HG02981 (cell line): Measurements from ENCODE around the gene TMEM218.
"Not testable (repeated sequence)": the region's sequence is repeated elsewhere in the genome, so short reads cannot be mapped to it uniquely, and the experiment has no call there.

Source experiments
- ATAC-seq: cut with Tn5 transposase; IDR thresholded peaks from one replicate; pipeline ENCODE4 v1.9.1; 2021; ENCODE audit warnings: mild to moderate bottlenecking, moderate library complexity; ENCODE audit not compliant: unreplicated experiment

The TMEM218 gene

DNA sequence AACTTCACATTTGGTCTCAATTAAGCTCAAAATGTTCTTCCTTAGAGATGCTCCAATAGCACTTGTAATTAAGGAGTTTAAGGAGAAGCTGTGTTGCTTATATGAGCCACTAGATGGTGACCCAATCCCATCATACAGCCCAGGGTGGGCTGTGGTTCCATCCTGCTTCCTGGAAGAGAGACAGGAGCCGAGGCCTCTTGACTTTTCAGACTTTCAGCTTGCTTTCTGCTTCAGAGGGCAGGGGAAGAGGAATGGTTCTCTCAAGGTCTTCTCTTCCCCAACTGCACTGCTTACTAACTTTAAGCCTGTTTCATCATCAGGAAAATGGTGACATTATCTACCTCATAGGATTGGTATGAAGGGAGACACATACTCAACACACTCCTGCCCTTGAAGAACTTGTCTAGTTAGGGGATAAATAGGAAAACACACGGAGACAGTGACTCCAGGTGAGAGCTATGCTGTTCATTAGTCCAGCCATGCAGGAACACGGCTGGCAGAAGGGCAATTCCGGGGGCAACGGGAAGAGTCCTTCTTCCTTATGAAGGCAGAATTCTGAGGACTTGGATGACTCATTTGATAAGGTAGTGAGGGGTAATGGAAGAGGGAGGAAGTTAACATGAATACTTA, 20.1 kb downstream of the TMEM218 start:
- ATAC-seq: peak; percentile 54

DNA sequence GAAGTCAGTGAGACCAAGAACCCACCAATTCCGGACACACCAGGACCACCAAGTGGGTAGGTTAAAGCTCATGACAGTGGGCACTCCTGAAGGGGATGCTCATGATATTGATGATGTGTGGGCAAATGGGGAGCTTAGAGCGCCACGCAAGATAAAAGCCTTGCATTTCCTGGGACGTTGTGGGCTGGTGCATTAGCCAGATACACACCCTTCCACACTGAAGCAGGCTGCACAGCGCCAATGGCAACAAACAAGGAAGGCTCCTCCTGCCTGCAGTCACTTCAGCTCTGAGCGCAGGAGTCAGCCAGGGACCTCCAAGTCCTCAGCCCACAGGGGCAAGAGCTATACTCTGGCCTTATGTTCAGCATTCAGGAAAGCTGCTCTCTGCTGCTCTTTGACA, 20.6 kb downstream of the TMEM218 start:
- no peak for ATAC-seq

DNA sequence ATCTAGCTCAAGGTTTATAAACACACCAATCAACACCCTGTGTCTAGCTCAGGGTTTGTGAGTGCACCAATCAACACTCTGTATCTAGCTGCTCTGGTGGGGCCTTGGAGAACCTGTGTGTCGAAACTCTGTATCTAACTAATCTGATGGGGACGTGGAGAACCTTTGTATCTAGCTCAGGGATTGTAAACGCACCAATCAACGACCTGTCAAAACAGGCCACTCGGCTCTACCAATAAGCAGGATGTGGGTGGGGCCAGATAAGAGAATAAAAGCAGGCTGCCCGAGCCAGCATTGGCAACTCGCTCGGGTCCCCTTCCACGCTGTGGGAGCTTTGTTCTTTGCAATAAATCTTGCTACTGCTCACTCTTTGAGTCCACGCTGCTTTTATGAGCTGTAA, 21.3 kb downstream of the TMEM218 start:
- ATAC-seq: not testable (repeated sequence)

DNA sequence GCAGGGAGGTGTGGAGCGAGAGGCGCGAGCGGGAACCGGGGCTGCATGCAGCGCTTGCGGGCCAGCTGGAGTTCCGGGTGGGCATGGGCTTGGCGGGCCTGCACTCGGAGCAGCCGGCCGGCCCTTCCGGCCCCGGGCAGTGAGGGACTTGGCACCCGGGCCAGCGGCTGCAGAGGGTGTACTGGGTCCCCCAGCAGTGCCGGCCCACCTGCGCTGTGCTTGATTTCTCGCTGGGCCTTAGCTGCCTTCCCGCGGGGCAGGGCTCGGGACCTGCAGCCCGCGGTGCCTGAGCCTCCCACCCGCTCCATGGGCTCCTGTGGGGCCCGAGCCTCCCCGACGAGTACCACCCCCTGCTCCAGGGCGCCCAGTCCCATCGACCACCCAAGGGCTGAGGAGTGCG, 21.9 kb downstream of the TMEM218 start:
- not testable (repeated sequence) for ATAC-seq

DNA sequence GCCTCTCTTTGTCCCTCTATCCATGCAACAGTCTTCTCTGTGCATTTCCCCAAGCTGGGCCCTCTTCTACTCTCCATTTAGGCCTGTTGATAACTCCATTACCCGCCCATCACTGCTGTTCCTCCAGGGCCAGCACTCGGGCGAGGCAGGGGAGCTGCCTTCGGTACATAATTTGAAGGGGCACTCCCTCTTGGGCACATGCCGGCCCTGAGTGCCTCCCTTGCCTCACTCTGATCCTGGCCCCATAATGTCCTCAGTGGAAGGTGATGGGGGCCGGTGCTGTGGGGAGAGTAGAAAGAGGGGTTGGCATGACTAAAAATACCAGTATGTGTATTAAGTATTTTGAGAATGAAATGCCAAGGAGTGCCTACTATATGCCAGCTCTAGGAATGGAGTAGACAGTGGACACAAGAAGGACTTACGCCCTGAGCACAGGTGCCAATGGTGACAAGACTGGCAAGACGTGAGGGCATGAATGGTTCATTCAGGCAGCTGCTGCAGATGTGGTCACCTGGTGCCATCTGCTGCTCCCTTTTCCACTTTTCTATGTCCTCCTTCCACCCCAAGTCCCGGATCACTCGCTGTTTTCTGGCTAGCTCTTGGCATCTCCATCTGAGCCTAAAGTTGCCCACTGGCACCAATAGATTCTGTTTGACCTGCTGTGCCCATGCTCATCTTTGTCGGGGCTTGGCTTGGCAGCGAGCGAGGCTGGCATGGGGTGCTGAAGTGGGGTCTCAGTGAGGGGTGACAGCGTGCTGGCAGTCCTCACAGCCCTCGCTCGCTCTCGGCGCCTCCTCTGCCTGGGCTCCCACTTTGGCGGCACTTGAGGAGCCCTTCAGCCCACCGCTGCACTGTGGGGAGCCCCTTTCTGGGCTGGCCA, 22.6 kb downstream of the TMEM218 start:
- no peak for ATAC-seq

DNA sequence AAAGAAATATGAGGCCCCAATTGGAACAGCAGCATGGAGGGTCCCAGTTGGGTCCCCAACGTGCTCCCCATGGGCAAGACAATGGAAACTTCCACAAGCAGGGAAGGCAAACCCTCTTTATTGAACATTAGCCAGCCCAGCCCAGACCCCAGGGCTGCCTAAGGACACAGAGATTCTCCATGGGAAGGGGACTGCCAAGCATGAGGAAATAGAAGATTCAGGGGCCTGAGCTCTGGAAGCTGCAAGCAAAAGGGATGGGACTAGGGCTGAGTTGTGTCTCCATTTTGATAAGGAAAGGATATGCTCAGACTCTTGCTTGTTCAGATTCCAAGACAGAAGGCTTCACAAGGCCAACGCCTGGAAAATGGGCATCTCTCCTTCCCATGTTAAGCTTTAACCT, 23.3 kb downstream of the TMEM218 start:
- ATAC-seq: no peak

DNA sequence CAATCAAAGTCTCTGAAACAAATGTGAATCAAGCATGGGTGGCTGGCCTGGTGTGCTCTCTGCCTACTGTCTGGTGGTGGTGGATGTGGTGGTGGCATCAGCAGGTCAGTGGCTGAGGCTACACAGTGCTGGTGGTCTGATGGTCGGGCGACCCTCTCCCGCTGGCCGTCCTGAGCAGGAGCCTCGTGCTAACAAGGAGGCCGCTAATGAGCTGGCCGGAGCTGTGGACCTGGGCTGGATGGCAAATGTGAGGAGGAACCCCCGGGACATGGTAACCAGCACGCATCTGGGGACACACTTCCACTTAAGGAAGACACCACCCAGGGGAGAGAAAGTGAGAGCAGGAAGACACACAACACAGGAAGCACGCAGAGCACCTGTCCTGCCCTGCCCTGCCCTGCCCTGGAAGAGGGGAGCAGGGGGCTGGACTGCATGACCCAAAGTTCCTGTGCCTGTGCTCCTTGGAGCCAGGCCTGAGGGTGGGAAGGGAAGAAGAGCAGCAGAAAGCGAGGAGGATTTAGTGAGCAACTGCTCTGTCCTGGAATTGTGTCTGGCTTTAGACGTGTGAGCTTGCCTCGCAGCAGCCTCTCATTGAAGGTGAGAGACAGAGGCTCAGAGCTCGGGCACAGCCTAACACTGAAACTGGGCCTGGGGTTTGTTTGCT, 24.7 kb downstream of the TMEM218 start:
- no peak for ATAC-seq

DNA sequence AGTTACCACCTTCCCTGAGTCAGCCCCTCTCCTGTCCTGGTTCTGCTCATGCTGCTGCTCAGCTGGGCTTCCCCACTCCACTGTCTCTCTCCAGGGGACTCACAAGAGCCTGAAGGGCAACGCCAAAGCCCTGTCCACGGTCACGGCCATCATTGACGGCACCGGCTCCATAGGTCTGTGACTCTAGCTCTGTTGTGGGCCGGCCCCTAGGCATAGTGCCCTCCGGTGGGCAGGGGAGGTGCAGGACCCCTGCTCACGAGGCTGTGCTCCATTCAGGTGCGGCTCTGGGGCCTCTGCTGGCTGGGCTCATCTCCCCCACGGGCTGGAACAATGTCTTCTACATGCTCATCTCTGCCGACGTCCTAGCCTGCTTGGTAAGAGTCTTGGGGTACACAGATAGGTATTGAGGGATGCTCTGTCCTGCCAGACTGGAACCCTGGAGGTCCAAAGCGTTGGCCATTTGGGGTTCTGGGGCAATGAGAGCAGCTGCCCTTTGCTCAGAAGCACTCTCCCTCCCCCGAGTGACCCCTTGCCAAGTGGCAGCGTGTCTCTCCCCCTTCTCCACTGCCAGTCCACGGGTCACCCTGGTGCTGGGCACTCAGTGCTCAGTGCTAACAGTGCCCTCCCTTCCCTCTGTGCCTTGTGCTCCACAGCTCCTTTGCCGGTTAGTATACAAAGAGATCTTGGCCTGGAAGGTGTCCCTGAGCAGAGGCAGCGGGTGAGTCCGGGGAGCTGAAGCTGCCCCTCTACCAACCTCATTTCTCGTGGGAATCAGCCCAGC, 25.9 kb downstream of the TMEM218 start:
- no peak for ATAC-seq

DNA sequence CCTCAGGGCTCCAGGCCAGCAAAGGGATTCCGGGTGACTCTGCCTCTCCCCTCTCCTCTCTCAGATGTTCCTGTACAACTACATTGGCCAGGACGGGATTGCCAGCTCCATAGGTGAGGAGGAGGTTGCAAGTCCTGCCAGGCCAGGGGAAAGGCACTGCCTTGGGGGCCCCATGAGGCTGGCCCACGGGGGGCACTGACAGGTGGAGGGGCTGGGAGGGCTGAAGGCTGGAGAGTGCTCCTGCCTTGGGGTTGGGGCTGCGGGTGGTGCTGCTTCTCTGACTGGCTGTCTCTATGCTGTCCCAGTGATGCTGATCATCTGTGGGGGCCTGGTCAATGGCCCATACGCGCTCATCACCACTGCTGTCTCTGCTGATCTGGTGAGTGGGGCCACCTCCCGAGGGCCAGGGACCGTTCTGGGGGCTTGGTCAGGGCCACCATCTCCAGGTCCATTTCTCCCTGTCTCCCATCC, 26.6 kb downstream of the TMEM218 start:
- no peak for ATAC-seq

DNA sequence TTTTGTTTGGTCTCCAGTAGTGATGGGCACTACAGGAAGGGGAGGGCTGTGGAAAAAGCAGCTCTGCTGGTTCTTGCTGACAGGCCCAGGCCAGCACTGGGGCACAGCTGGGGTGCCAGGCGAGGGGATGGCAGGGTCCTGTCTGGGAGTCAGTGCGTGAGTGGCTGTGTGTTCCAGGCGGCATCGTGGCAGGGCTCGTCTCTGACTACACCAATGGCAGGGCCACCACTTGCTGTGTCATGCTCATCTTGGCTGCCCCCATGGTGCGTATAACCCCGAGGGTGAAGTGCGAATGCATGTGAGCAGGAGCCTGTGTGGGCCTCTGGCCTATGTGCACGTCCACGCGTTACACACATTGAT, 27.4 kb downstream of the TMEM218 start:
- no peak for ATAC-seq

DNA sequence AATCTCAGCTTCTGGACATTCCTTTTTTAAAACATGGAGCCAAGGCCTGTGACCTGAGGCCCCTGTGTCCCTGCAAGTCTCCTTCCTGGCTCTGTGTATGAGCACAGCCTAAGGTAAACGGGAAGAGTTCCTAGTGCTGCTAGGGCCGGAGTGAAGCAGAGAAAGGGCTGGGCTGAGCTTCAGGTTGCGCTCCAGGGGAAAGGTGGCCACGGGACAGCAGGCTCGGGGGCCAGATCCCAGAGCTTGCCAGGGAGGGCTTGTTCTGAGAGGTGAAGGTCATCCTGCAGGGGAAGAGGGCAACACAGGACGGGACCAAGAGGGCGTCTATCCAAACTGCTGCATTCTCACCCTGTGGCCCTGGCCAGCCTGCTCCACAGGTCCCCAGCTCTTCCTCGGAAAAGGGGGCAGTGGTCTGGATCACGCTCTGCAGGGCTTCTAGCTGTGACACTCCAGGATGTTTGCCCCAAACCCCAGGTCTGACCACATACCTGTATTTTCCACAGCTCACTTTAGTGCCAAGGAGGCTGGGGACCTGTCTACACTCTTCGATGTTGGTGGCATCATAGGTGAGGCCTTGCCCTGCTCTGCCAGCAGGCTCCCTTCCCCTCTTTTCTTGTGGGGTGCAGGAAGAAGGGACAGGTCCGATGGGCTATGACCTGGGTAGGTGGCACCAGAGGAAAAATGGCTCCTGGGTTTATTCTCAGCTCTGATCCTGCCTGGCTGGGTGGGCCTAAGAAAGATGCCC, 27.9 kb downstream of the TMEM218 start:
- no peak for ATAC-seq

DNA sequence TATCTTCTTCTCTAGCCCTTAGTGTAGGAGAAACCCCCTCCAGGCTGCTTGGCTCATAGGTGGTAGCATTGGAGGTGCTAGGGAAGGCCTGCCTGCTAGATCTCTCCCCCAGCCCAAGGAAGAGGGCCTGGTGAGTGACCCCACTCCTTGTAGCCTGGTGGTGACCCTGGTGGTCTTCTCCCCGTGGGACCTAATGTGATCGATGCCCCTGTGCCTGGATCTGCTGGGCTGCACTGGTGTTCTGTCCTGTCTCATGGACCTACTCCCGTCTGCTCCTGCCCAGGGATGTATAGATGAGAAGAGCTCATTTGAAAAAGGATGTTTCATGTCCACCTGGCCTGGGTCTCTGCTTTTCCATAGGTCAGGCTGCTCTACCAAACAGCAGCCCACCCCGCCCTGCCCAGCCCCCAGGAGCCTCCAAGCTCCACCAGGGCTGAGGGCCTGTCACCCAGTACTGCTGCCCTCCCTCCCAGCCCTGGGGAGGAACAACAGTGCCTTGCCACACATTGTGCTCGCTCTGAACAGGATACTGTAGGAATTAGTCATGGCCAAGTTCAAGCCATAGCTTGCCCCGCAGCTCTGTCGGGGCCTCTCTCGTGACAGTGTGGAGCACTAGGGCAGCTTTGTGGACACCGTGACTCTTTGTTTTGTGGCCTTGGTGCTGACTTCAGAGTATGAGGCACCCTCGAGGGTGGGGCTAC, 28.7 kb downstream of the TMEM218 start:
- ATAC-seq: no peak

DNA sequence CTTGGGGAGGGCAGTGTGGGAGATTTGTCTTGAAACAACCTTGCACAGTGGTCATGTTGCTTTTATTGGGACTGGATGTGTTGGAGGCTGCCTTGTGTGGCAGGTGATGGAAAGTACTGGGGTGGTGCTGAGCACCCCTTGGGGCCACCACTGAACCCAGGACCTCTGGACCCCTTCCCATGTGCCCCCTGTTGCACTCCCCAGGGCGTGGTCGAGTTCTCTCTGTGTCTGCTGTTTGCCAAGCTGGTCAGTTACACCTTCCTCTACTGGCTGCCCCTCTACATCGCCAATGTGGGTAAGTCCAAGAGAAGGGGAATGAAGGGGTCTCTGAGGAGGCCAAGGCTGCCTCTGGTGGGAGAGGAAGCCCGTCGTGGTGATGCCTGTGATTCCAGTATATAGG, 29.4 kb downstream of the TMEM218 start:
- ATAC-seq: no peak

DNA sequence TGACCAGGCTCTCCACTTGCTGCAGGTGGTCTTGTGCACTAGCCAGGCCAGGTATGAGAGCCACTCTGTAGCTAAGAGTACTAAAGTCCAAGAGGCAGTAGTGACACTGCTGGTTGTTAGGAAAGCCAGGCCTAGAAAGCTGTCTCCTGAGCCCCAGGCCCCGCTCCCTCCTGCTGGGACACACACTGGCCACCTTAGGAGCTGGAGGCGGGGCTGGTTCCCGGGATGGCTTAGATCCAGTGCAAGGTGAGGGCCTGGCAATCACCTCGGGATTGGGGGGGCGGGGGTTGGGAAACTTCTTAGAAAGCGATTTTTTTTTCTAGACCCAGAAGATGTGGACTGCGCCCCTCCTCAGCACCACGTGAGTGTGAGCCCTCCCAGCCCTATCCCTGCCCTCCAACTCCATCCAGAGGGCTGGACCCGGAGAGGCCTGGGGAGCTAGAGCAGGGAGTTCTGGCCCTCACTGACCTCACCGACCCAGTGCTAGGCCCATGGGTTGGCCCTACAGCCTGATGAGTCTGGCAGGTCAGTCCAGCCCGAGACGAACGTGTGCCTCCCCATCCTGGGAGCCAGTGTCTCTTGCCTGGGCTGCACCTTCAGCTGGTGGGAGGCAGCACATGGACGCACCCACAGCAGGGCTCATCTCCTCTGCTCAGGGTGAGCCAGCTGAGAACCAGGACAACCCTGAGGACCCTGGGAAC, 30.2 kb downstream of the TMEM218 start:
- ATAC-seq: no peak

DNA sequence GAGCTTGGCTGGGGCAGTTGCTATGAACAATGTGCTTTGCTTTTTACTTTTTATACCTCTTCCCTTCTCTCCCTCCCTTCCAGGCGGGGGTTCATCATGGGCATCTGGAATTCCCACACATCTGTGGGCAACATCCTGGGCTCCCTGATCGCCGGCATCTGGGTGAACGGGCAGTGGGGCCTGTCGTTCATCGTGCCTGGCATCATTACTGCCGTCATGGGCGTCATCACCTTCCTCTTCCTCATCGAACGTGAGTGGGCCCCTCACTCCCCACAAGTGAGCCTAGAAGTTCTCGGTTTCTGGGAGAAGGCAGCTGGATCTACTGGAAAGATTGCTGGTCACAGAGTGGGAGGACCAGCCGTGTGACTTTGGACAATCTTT, 30.9 kb downstream of the TMEM218 start:
- ATAC-seq: no peak

DNA sequence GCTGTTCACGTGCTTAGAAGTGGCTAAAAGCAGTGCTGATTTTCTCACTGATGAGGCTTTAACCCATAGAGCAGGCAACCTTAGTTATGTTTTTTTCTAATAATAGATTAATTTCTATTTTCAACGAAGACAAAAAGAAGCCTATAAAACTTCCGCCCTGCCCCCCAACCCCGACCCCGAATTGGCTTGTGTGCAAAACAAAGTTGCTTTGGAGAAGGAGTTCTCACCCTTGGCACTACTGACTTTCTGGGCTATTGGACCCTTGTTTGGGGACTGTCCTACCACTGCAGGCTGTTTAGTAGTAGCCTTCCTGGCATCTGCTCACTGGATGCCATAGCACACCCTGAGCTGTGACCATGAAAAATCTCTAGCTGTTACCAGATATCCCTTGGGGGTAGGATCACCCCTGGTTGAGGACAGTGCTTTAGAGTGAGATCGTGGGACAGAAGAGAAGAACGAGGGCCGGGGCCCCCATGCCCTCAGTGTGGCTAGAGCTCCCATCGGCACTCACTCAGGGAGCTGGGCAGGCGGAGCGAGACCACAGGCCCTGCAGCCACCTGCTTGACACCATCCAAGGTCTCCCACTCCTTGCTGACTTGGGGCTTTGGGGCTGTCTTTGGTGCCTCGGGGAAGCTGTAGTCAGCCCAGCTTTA, 31.4 kb downstream of the TMEM218 start:
- no peak for ATAC-seq

DNA sequence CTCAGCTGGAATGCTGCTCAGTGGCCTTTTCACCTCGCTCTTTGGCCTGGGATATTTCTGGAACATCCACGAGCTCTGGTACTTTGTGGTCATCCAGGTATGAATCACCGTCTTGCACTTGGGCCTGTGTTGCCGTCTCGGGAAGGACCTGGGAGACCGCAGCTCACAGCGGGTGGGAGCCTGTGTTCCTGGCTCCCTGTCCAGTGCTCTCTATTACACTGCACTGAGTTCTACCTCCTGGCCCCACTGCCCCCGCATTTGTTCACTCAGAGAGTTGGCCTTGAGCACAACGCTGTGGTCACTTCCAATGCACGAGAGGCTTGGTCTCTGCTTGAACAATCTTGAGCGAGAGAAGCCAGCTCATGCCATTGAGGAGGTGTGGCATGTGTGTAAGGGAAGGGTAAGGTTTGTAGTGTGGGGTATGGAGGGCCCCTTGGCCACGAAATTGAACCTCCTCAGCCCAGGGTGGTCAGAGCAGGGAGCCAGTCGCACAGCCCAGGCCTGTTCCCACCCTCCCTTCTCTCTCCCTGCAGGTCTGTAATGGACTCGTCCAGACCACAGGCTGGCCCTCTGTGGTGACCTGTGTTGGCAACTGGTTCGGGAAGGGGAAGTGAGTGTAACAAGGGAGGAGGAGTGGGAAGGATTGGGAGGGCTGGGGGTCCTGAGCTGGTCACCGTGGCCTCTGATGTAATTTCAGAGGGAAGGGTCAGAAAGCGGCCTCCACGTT, 32.1 kb downstream of the TMEM218 start:
- ATAC-seq: no peak

DNA sequence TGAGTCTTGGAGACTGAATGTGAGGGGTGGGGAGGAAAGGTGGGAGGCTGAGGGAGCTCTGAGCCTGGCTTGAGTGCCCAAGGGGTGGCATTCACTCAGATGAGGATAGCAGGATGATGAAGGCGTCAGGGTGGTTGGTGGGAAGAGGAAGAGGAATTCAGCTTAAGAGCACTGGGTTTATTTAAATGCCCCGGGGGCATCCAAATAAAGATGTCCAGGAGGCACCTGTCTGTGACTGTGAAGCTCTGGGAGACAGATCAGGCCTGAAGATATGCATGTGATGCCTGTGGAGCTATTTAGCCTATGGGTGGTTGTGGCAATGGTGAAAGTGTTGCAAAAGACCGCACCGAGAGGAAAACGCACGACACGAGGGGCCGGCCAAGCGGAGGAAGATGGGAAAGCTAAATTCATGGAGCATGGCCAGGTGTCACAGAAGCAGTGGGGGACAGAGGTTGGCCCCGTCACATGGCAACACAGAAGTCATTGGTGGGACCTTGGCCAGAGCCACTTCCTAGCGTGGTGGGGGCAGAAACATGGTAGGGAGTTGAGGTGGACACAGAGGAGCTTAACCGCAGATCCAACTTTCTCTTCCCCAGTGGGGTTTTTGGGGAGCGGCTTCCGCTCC, 32.8 kb downstream of the TMEM218 start:
- no peak for ATAC-seq
